ENCODE measurements around the gene B3GALT6.

The B3GALT6 gene

GRCh38 chr1:1208713-1209433, 23.2 kb upstream of the B3GALT6 start (continued):
- 0 out of 2 replicates have a peak, but pooled peaks have one; percentile 25 for TF ChIP-seq ZNF10 (tag by site-specific recombination; IDR thresholded peaks at IDR 0.05)
- peak; percentile 78 for TF ChIP-seq ZFHX2 (tag by site-specific recombination; conservative IDR thresholded peaks at IDR 0.05)
- 0 out of 2 replicates have a peak, but pooled peaks have one; percentile 22 for TF ChIP-seq SCRT2 (tag by site-specific recombination; IDR thresholded peaks at IDR 0.05)
- no peak for TF ChIP-seq ZBTB8A (tag by site-specific recombination; IDR thresholded peaks at IDR 0.05)
- no peak for TF ChIP-seq ELK4 (IDR thresholded peaks at IDR 0.05; ENCODE audit: borderline replicate concordance, low read depth, low read length)

DNA sequence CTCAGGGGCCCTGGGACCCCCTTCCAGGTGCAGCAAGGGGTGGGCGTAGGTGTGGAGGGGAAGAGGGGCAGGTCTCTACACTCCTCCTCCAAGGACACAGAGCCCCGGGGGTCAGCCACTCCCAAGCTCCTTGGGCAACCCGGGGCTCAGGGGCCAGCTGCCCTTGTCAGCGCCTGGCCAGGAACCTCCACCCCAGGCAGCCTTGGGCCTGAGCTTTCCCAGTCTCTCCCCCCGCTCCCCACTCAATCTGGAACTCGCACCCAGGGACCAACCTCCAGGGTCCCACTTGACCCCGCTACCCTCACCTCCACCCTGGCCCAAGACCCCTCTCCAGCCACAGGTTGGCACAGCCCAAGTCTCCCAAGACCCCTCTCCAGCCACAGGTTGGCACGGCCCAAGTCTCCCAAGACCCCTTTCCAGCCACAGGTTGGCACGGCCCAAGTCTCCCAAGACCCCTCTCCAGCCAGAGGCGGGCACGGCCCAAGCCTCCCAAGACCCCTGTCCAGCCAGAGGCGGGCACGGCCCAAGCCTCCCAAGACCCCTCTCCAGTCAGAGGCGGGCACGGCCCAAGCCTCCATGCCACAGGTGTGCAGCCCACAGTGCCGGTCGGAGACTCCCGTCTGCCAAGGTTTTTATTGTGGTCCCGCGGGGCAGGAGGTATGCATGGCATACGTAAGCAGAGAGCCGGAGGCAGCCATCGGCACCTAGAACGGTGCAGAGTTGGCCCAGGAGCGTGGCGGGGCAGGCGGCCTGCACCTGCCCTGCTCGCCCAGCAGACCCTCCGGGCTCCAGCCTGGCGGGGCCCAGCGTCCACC, 21.1 kb upstream of the B3GALT6 start:
- H3K4me3 ChIP-seq (ENCODE audit: low read depth, low read length) = no peak overlapping the region
- H3K27ac ChIP-seq (ENCODE audit: extremely low read depth, low read depth, low read length) = no peak overlapping the region
- H3K9me3 ChIP-seq (ENCODE audit: control insufficient read depth, insufficient read depth, low read depth, low read length) = no peaks in the 10 kb centered on the region
- peaks cover 0 to 8% of the 10 kb centered on the region in 2 experiments; a peak in 1 of 3 replicates for H3K36me3 ChIP-seq (ENCODE audit: control insufficient read depth in 2 of 2, insufficient read depth in 1 of 2, low read length in 2 of 2)
- ChIA-PET POLR2A (no interaction called here), CTCF (interaction anchor here (0.6 kb wide), 1 partner anchor 89 kb away, joined by 4 read pairs; no protein-coding TSS in a partner anchor)
- H3K4me1 ChIP-seq (ENCODE audit: control insufficient read depth, insufficient read depth, low read length) = peaks cover 3% of the 10 kb centered on the region; the same call in 1 of the 2 replicates
- no peak for TF ChIP-seq ZNF654 (tag by site-specific recombination; IDR thresholded peaks at IDR 0.05; ENCODE audit: low read depth)
- no peak for TF ChIP-seq ZNF555 (tag by site-specific recombination; conservative IDR thresholded peaks at IDR 0.05)
- TF ChIP-seq TCF7L2 (IDR thresholded peaks at IDR 0.05; ENCODE audit: borderline replicate concordance, low read depth, low read length) = no peak
- TF ChIP-seq SCRT2 (tag by site-specific recombination; IDR thresholded peaks at IDR 0.05) = peak; percentile 64
- TF ChIP-seq, protein P1, sequence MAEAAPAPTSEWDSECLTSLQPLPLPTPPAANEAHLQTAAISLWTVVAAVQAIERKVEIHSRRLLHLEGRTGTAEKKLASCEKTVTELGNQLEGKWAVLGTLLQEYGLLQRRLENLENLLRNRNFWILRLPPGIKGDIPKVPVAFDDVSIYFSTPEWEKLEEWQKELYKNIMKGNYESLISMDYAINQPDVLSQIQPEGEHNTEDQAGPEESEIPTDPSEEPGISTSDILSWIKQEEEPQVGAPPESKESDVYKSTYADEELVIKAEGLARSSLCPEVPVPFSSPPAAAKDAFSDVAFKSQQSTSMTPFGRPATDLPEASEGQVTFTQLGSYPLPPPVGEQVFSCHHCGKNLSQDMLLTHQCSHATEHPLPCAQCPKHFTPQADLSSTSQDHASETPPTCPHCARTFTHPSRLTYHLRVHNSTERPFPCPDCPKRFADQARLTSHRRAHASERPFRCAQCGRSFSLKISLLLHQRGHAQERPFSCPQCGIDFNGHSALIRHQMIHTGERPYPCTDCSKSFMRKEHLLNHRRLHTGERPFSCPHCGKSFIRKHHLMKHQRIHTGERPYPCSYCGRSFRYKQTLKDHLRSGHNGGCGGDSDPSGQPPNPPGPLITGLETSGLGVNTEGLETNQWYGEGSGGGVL (tag by site-specific recombination; IDR thresholded peaks at IDR 0.05) = no peak
- TF ChIP-seq ZSCAN16 (tag by site-specific recombination; IDR thresholded peaks at IDR 0.05) = no peak
- TF ChIP-seq, protein P2, sequence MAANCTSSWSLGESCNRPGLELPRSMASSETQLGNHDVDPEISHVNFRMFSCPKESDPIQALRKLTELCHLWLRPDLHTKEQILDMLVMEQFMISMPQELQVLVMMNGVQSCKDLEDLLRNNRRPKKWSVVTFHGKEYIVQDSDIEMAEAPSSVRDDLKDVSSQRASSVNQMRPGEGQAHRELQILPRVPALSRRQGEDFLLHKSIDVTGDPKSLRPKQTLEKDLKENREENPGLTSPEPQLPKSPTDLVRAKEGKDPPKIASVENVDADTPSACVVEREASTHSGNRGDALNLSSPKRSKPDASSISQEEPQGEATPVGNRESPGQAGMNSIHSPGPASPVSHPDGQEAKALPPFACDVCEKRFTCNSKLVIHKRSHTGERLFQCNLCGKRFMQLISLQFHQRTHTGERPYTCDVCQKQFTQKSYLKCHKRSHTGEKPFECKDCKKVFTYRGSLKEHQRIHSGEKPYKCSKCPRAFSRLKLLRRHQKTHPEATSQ (tag by site-specific recombination; IDR thresholded peaks at IDR 0.05) = no peak
- TF ChIP-seq, protein P3, sequence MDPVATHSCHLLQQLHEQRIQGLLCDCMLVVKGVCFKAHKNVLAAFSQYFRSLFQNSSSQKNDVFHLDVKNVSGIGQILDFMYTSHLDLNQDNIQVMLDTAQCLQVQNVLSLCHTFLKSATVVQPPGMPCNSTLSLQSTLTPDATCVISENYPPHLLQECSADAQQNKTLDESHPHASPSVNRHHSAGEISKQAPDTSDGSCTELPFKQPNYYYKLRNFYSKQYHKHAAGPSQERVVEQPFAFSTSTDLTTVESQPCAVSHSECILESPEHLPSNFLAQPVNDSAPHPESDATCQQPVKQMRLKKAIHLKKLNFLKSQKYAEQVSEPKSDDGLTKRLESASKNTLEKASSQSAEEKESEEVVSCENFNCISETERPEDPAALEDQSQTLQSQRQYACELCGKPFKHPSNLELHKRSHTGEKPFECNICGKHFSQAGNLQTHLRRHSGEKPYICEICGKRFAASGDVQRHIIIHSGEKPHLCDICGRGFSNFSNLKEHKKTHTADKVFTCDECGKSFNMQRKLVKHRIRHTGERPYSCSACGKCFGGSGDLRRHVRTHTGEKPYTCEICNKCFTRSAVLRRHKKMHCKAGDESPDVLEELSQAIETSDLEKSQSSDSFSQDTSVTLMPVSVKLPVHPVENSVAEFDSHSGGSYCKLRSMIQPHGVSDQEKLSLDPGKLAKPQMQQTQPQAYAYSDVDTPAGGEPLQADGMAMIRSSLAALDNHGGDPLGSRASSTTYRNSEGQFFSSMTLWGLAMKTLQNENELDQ (tag by site-specific recombination; IDR thresholded peaks at IDR 0.05; ENCODE audit: low read depth) = no peak
- no peak for TF ChIP-seq KLF9 (tag by site-specific recombination; IDR thresholded peaks at IDR 0.05; ENCODE audit: low read depth)
- peak; percentile 54; the same call in 1 of the 2 replicates for TF ChIP-seq BCL11B (tag by site-specific recombination; IDR thresholded peaks at IDR 0.05; ENCODE audit: low read depth)
- TF ChIP-seq YY1 (tag by site-specific recombination; IDR thresholded peaks at IDR 0.05) = no peak
- peak; percentile 46; the same call in 1 of the 2 replicates for TF ChIP-seq SCRT1 (tag by site-specific recombination; IDR thresholded peaks at IDR 0.05; ENCODE audit: borderline replicate concordance)
- no peak for TF ChIP-seq ZBTB6 (tag by site-specific recombination; IDR thresholded peaks at IDR 0.05)
- TF ChIP-seq ZNF623 (tag by site-specific recombination; IDR thresholded peaks at IDR 0.05) = no peak
- TF ChIP-seq KLF10 (tag by site-specific recombination; IDR thresholded peaks at IDR 0.05) = no peak
- no peak for TF ChIP-seq MYNN (tag by site-specific recombination; IDR thresholded peaks at IDR 0.05; ENCODE audit: borderline replicate concordance)
- TF ChIP-seq YY2 (tag by site-specific recombination; IDR thresholded peaks at IDR 0.05) = no peak
- no peak for TF ChIP-seq ZNF501 (tag by site-specific recombination; IDR thresholded peaks at IDR 0.05)
